Dermis lymphatic vessel endothelial cell (primary cell): ENCODE measurements around the gene MYH14. TPM values are rescaled to one million over a fixed set of nuclear protein-coding genes. Genes with fewer than 3 reads are reported as not detected.

Source experiments
- total RNA-seq: library from RNA; depleted of rRNA; stranded (reverse); fragments of >200 nt; gene quantifications from 2 replicates; pipeline ENCODE4 v1.2.1, GENCODE V29; 2014

Gene MYH14
- total RNA-seq, result under 0.01 and 0.09 TPM in 2 replicates

GRCh38 chr19:50203281-50204080 lies at the start of gene MYH14:
Gene MYH14 (plus strand): TSS chr19:50203622. CDS start chr19:50210366, 6,744 bp downstream.

GRCh38 chr19:50162988-50163387 lies 40.4 kb upstream of the MYH14 start, which contains the start of gene IZUMO2:
Gene IZUMO2 (minus strand): TSS chr19:50163281. CDS start chr19:50163194, 87 bp downstream.

GRCh38 chr19:50329146-50329925 lies 125.9 kb downstream of the MYH14 start, which contains the start of gene KCNC3:
Gene KCNC3 (minus strand): TSS chr19:50329377. CDS start chr19:50329082, 295 bp downstream.

Other genes starting within 250 kb of the MYH14 start
- not detected in 2 replicates for gene SIGLEC11, start 242.4 kb upstream of the MYH14 start, total RNA-seq
- 15.3 and 16.3 TPM in 2 replicates for gene VRK3, start 178.2 kb upstream of the MYH14 start, total RNA-seq
- 3.4 and 6.5 TPM in 2 replicates for gene ZNF473, start 177.6 kb upstream of the MYH14 start, total RNA-seq
- gene IZUMO2, start 40.3 kb upstream of the MYH14 start, total RNA-seq, result not detected in 2 replicates
- 0.33 and 0.43 TPM in 2 replicates for gene KCNC3, start 125.8 kb downstream of the MYH14 start, total RNA-seq
- gene NAPSA, start 162.0 kb downstream of the MYH14 start, total RNA-seq, result under 0.01 and 0.11 TPM in 2 replicates
- 53.5 and 66.0 TPM in 2 replicates for gene NR1H2, start 172.8 kb downstream of the MYH14 start, total RNA-seq
- gene POLD1, start 180.7 kb downstream of the MYH14 start, total RNA-seq, result 24.1 and 33.6 TPM in 2 replicates
- not detected in 2 replicates for gene SPIB, start 215.3 kb downstream of the MYH14 start, total RNA-seq
- gene MYBPC2, start 229.3 kb downstream of the MYH14 start, total RNA-seq, result under 0.01 TPM in 2 replicates